Endothelial cell of umbilical vein (primary cell): ENCODE measurements around the gene GIGYF2. TPM values are rescaled to one million over a fixed set of nuclear protein-coding genes. Genes with fewer than 3 reads are reported as not detected.

Experiments used
- BruUV-seq: library from RNA; stranded (reverse); fragments of 400-500 nt; replicated peaks from 2 replicates; lab custom pipeline; 2021; lab: Mats Ljungman, UMichigan
- CTCF ChIA-PET: fragments of 300-600, 350-600 bp; sonication (Branson Sonifier 250); formaldehyde crosslinking; loops from one replicate; lab custom pipeline; 2021; ENCODE audit warnings: antibody characterized with exemption, inconsistent platforms; lab: Charles Lee
- POLR2A ChIA-PET: fragments of 300-600, 350-600 bp; sonication (Branson Sonifier 250); formaldehyde crosslinking; loops from one replicate; lab custom pipeline; 2021; ENCODE audit warnings: antibody characterized with exemption, inconsistent platforms; lab: Charles Lee
- DNase-seq: peaks from one replicate; pipeline ENCODE4 v3.0.0-alpha.2; 2011; ENCODE audit warnings: low read depth, low spot score
- FAIRE-seq: peaks from 2 replicates; lab custom pipeline; 2011; peaks lifted over from hg19 to GRCh38; lab: Jason Lieb, UNC
- H2AFZ ChIP-seq: 2 replicates; pipeline ENCODE4 v1.6.0; 2012; ENCODE audit warnings: low read depth, low read length, control low read depth, inconsistent platforms
- H3K27ac ChIP-seq: 2 replicates; pipeline ENCODE4 v1.5.1; 2011; ENCODE audit warnings: low read depth, mild to moderate bottlenecking, control low read depth, low read length, moderate library complexity; ENCODE audit not compliant: insufficient read depth
- H3K27me3 ChIP-seq, 2 experiments: 2 replicates each; pipeline versions ENCODE4 v1.6.0 to v1.6.1; 2011; ENCODE audit warnings: low read length in 2 of 2, mixed read lengths in 1 of 2; ENCODE audit not compliant: control insufficient read depth in 2 of 2, insufficient read depth in 2 of 2
- H3K36me3 ChIP-seq, 2 experiments: 2 replicates in 1 of 2; 3 replicates in 1 of 2; pipeline ENCODE4 v1.5.1; 2011; ENCODE audit warnings: low read length in 2 of 2, mild to moderate bottlenecking in 1 of 2, moderate library complexity in 1 of 2; ENCODE audit not compliant: control insufficient read depth in 2 of 2, insufficient read depth in 2 of 2; ENCODE audit errors: extremely low read depth in 1 of 2
- H3K4me1 ChIP-seq: 3 replicates; pipeline ENCODE4 v1.5.1; 2011; ENCODE audit warnings: mild to moderate bottlenecking, low read length; ENCODE audit not compliant: control insufficient read depth, insufficient read depth; ENCODE audit errors: extremely low read depth
- H3K4me2 ChIP-seq: 2 replicates; pipeline ENCODE4 v1.6.1; 2011; ENCODE audit warnings: low read length, control low read depth, mixed read lengths; ENCODE audit not compliant: insufficient read depth
- H3K4me3 ChIP-seq, 3 experiments: fragments of 200-600 bp in 1 of 3; sonication (generic), shearing (Covaris generic) in 1 of 3; replicated peaks in 1 of 3; 2 replicates each; pipeline ENCODE4 v1.5.1; 2011 to 2016; ENCODE audit warnings: control low read depth in 3 of 3, low read length in 3 of 3, mild to moderate bottlenecking in 2 of 3, inconsistent platforms in 1 of 3, low read depth in 1 of 3, moderate library complexity in 1 of 3; ENCODE audit not compliant: insufficient read depth in 1 of 3
- H3K79me2 ChIP-seq: 2 replicates; pipeline ENCODE4 v1.6.0; 2012; ENCODE audit warnings: low read length, inconsistent platforms; ENCODE audit not compliant: control insufficient read depth, insufficient read depth
- H3K9ac ChIP-seq: replicated peaks from 2 replicates; pipeline ENCODE3; 2011; ENCODE audit warnings: low read length, control low read depth; ENCODE audit not compliant: insufficient read depth; ENCODE audit errors: extremely low read depth
- H3K9me1 ChIP-seq: replicated peaks from 3 replicates; pipeline ENCODE4 v1.6.0; 2011; ENCODE audit warnings: mild to moderate bottlenecking, low read length; ENCODE audit not compliant: control insufficient read depth, insufficient read depth; ENCODE audit errors: extremely low read depth
- H3K9me3 ChIP-seq: replicated peaks from 2 replicates; pipeline ENCODE4 v1.5.1; 2012; ENCODE audit warnings: low read length, inconsistent platforms; ENCODE audit not compliant: control insufficient read depth, insufficient read depth
- H4K20me1 ChIP-seq: replicated peaks from 2 replicates; pipeline ENCODE3; 2011; ENCODE audit warnings: mild to moderate bottlenecking, low read length; ENCODE audit not compliant: control insufficient read depth, insufficient read depth; ENCODE audit errors: extremely low read depth
- FOS ChIP-seq: IDR thresholded peaks from 2 replicates; pipeline ENCODE4 v1.6.1; 2011; ENCODE audit warnings: mild to moderate bottlenecking, low read length, moderate library complexity, borderline replicate concordance; ENCODE audit not compliant: insufficient read depth
- GATA2 ChIP-seq: IDR thresholded peaks from 2 replicates; pipeline ENCODE4 v1.7.0; 2011; ENCODE audit warnings: low read depth, mild to moderate bottlenecking, moderate library complexity, mixed read lengths, low read length; ENCODE audit not compliant: insufficient read length, insufficient read depth
- dilution Hi-C: fragments of 300-500 bp; cut with MboI; formaldehyde crosslinking; loops from one replicate; pipeline ENCODE4 v1.15.0; 2019; ENCODE audit warnings: low sequenced_read_pairs; ENCODE audit not compliant: extremely low pct_ligation_motif_present
- intact Hi-C: fragments of 100-400 bp; cut with micrococcal nuclease; formaldehyde crosslinking; loops from one replicate; pipeline ENCODE4 v1.10.0; 2022
- polyA plus RNA-seq, 4 experiments: library from polyadenylated mRNA; depleted of rRNA in 3 of 4; stranded (reverse) in 3 of 4; unstranded in 1 of 4; fragments of >200 nt; gene quantifications; 2 replicates each; pipeline versions ENCODE4 v1.2.1 to v1.2.3, GENCODE V29; 2011 to 2012; ENCODE audit warnings: missing spikeins in 1 of 4
- total RNA-seq: library from RNA; stranded (reverse); gene quantifications from 2 replicates; pipeline ENCODE4 v1.2.3, GENCODE V29; 2021

Gene GIGYF2
- total and polyA plus RNA-seq, 2 donors (not counting 3 experiments of a cell fraction or from before 2014, with no cell fraction given): 22.9 to 56.4 TPM

GRCh38 chr2:232871835-232872736 is 175.0 kb downstream of the GIGYF2 start:
- Histone ChIP-seq H2AFZ (no peak overlapping the region), H3K27ac (no peak overlapping the region), H3K4me3 (no peak overlapping the region), H4K20me1 (no peaks in the 10 kb centered on the region), H3K9me3 (no peaks in the 10 kb centered on the region), H3K4me2 (no peak overlapping the region), H3K9ac (no peak overlapping the region), H3K9me1 (no peaks in the 10 kb centered on the region), H3K36me3 (no peaks in the 10 kb centered on the region), H3K79me2 (no peaks in the 10 kb centered on the region), H3K27me3 (no peaks in the 10 kb centered on the region), H3K4me1 (no peaks in the 10 kb centered on the region)
- intact Hi-C loops (no loop called here), dilution Hi-C loops (no loop called here)
- FAIRE-seq (no peak), DNase-seq (no peak)
- POLR2A ChIA-PET: no interaction called here
- CTCF ChIA-PET: no interaction called here
- TF ChIP-seq GATA2: no peak
- no peak for TF ChIP-seq FOS
- no TSS peak for BruUV-seq

GRCh38 chr2:232872826-232873225 is 175.7 kb downstream of the GIGYF2 start:
- no peak overlapping the region for H3K4me3 ChIP-seq
- H3K4me1 ChIP-seq: no peaks in the 10 kb centered on the region
- H3K79me2 ChIP-seq: no peaks in the 10 kb centered on the region
- no peaks in the 10 kb centered on the region for H3K36me3 ChIP-seq
- no peak overlapping the region for H3K27ac ChIP-seq
- intact Hi-C loops (no loop called here), dilution Hi-C loops (no loop called here)
- H4K20me1 ChIP-seq: no peaks in the 10 kb centered on the region
- BruUV-seq: no TSS peak
- H2AFZ ChIP-seq: no peak overlapping the region
- H3K4me2 ChIP-seq: no peak overlapping the region
- H3K27me3 ChIP-seq: no peaks in the 10 kb centered on the region
- H3K9me1 ChIP-seq: no peaks in the 10 kb centered on the region
- no peaks in the 10 kb centered on the region for H3K9me3 ChIP-seq
- no peak for TF ChIP-seq GATA2
- FAIRE-seq (no peak), DNase-seq (no peak)
- no peak overlapping the region for H3K9ac ChIP-seq
- ChIA-PET POLR2A (no interaction called here), CTCF (no interaction called here)
